Measurements from ENCODE around the gene ABHD2. TPM values are rescaled to one million over a fixed set of nuclear protein-coding genes. Genes with fewer than 3 reads are reported as not detected.
"Not testable (repeated sequence)": the region's sequence is repeated elsewhere in the genome, so short reads cannot be mapped to it uniquely, and the experiment has no call there.

Gene ABHD2
- polyA plus RNA-seq, 3 donors: 26.5 to 31.7 (median 29.0) TPM

- DNase-seq: no peak
These were observed 48.8 kb downstream of the ABHD2 start for GRCh38 chr15:89136818-89137772.

GRCh38 chr15:89137926-89138325 is 49.7 kb downstream of the ABHD2 start:
- DNase-seq: no peak

DNA sequence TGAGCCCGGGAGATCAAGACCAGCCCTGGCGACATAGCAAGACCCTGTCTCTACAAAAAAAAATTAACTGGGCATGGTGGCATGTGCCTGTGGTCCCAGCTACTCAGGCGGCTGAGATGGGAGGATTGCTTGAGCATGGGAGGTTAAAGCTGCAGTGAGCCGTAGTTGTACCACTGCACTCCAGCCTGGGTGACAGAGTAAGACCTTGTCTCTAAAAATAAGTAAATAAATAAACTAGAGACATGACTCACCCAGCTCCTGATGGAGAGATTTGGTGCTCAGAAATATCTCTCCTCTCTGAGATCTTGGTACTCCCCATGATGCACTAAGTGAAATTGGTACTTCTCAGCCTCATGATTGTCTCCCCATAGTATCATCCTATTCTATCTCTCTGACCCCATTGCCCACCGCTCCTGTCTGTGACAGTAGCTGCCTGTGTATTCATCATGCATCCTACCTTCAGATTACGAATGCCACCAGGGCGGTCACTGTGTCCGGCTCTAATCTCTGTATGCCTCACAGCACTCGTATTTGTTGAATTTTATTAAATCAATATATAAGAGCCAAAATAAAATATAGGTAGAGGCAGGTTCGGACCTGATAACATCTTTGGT is 50.9 kb downstream of the ABHD2 start:
- no peak for DNase-seq

DNA sequence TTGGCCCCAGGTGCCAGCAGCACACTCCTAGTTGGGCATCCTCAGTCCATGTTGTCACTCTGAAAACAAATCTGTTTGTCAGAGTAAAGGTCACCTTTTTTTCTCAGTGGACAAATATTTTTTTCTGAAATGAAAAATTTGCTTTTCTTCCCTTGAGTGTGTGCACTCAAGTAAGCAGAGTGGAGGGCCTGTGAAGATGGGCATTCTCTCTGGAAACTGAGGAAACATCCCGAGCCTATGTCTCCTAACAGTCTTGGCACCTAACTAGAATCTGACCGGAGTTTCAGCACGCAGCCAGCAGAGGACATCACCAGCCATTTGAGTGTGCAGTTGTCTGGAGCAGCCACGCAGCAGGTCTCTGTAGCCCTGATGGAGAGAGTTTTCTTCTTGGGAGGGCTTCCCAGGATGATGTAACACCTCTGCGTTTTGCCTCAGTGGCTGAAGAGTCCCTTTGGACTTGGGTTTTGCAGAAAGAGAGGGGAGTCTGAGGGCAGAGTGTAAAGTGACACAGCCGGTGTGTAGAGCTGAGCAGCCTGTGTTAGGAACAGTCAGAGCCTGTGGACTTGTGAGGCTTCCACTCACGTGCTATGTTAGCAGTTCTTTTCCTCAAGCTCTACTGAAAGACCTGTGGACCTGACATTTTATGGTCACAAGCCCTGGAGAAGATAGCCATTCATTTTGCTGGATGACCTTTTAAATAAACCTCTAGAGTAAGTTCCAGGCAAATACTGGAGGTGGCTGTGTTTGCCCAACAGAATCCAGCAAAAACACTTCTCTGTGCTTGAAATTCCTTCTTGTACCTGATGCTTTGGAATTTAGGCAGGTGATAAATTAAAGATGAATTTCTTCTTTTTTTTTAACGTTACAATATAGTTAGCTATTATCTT is 51.6 kb downstream of the ABHD2 start:
- no peak for DNase-seq

- no peak for DNase-seq
These were observed 52.3 kb downstream of the ABHD2 start for GRCh38 chr15:89140595-89140994.

GRCh38 chr15:89141159-89141558 is 52.9 kb downstream of the ABHD2 start:
- not testable (repeated sequence) for DNase-seq

DNA sequence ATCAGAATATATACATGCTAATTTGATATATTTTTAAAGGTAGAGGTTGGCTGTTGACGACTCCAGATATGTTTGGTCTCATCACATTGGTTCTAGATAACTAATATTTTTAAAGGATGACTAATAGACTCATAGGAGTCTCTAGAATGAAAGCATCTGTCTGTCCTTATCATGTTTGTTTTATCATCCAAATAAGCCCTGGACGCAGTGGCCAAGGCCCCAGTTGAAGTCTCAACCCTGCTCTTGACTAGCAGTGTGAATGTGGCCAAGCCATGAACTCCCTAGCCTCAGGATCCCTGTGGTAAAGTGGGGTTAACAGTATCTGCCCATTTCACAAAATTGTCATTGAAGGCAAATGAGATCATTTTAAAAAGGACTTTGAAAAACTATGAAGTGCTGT is 53.6 kb downstream of the ABHD2 start:
- DNase-seq: no peak

DNA sequence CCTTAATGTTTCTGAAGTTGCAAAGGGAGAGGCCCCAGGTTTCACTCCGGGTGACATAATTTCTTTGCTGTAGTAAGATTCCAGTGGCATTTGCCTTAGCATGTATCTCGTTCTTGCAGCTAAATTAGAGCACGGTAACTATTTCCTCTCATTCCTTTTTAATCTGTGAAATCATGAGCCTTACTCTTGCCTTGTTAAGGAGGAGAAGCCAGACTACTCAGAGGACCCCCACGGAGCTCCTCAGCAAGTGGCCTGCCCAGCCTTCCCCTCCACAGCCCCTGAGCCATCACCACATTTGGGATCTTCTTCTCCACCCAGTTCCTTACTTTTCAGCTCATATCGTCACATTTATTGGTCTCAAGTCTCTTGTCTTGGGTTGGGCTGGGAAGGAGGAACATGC is 54.2 kb downstream of the ABHD2 start:
- no peak for DNase-seq

DNA sequence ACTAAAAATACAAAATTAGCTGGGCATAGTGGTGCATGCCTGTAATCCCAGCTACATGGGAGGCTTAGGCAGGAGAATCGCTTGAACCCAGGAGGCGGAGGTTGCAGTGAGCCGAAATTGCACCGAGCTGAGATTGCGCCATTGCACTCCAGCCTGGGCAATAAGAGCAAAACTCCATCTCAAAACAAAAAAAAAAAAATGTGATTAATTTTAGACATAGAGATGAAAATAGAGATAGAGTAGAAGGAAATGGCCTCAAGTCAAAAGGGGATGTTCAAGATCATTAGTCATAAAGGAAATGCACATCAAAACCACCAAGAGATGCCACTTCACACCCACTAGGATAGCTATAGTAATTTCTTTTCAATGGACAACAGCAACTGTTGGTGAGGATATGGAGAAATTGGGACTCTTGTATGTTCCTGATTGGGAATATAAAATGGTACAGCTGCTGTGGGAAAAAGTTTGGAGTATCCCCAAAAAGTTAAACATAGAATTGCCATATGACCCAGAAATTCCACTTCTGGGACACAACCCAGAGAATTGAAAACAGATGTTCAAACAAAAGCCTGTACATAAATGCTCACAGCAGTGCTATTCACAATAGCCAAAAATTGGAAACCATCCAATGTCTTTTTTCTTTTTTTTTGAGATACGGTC is 55.4 kb downstream of the ABHD2 start:
- DNase-seq: peak; percentile 82

DNA sequence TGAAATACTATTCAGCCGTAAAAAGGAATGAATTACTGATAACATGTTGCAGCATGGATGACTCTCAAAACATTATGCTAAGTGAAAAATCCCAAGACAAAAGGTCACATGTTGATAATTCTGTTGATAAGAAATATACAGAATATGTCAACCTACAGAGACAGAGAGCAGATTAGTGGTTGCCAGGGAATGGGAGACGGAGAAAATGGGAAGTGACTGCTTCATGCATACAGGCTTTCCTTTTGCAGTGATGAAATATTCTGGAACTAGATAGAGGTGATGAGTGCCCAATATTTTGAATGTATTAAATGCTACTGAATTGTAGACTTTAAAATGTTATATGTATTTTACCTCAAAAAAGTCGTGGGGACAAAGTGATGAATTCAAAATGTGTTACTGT is 56.2 kb downstream of the ABHD2 start:
- no peak for DNase-seq

DNA sequence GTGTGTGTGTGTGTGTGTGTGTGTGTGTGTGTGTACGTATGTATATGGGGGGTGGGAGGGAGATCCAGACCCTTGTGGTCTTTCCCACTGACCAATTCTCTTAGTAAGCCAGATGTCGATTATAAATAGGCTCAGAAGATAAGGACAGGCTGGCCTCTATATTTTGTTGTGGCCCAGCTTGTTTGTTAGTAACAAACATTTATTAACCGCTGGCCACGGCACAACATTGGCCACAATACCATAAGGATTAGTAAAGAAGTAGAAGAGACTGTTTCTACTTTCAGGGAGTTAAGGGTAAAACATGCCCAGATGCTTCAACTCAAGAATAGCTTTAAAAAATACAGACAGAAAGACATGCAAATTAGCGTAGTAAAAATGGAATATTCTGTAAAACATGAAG is 58.1 kb downstream of the ABHD2 start:
- DNase-seq: peak; percentile 43

DNA sequence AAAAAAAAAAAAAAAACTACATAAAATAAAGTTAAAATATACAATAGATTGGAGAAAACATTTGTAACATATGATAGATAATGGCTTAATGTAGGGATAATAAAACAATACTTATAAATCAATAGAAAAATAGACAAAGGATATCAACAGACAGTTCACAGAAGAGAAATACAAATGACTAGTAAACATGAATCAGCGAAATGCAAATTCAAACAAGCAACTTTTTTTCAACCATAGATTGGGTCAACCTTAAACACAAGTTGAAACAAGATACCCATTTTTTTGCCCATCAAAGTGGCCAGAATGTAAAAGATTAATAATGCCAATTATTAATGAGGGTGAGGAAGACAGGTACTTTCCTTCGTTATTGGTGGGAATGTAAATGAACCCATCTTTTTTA is 59.9 kb downstream of the ABHD2 start:
- no peak for DNase-seq

DNA sequence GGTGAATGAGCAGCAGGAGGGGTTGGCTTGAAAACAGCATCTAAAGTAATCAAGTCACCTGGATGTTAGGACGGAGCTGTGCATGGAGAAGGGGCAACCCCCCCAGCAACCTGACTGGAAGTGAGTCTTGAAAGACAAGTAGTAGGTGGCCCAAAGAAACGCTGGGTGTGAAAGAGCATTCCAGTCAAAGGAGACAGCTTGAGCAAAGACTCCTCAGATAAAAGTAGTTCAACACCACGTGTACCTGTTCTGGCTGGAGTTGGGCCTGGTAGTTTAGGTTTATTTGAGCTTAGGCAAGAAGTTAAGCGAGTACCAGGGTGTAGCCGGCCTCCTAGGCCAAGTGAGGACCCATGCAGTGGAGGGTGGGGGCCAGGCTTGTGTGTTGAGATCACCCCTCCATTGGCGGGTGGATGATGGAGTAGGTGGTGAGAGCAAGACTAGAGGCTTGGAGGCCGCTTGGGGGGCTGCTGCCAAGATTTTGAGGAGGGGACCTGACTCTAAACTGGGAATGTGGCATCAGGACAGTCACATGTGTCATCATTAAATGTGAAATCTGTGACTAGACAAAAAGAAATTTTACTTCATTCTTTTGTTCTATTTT is 61.3 kb downstream of the ABHD2 start:
- no peak for DNase-seq

- DNase-seq: no peak
These were observed 62.0 kb downstream of the ABHD2 start for GRCh38 chr15:89150287-89150686.

DNA sequence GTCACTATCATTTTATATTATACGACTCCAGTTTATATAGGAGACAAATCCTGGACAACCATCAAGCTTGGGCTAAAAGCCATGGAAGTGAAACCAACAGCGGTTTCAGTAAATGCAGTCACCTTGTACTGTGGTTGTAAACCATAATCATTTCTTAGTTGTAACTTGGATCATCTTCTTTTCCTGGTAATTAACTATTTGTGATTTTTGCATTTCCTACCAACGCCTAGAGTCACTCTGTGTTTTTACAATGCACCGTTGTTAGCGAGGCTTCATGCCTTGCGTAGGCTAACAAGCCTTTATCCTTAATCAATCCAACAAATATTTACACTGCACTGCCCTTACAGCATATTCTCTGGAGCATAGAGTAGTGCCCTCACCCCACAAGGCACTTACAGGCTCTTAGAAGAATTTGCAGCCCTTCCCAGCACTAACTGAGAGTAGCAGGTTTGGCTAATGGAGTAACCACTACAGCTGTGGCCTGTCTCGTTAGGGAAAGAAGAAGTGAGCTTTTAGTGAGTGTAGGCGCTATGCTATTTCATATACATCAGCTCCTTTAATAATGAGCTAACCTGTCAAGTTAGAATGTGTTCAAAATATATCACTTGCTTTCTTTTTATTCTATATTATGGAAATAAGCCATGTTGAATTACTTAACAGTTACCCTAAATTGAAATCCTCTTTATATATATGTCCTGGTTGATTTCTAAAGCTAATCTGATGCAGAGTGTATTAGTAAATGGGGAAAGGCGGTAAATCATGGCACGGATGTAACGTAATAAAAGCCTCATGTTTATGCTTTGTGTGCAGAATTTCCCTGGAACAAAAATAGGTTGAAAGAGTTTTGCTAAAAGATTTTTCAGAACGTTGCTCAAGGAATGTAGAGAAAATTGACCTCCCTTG is 62.8 kb downstream of the ABHD2 start:
- peak; percentile 56 for DNase-seq

- no peak for DNase-seq
These were observed 66.9 kb downstream of the ABHD2 start for GRCh38 chr15:89155122-89155521.

DNA sequence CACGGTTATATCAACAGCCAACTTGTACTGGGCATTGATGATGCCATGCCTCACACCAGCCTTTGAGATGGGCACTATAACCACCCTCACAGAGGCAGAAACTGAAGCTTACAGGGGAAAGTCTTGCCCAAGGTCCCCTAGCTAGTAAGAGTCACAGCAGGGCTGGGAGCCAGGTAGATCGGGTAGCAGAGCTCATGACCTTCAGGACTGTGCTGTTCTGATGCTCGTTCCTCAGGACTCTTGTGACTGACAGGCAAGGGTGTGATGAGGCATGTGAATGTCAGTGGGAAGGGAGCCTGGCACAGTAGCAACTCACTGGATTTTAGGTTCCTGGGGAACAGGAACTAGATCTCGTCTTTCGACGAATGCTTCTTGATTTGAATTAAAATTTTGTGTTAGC is 67.4 kb downstream of the ABHD2 start:
- no peak for DNase-seq

GRCh38 chr15:89157061-89157460 is 68.8 kb downstream of the ABHD2 start:
- DNase-seq: no peak

DNA sequence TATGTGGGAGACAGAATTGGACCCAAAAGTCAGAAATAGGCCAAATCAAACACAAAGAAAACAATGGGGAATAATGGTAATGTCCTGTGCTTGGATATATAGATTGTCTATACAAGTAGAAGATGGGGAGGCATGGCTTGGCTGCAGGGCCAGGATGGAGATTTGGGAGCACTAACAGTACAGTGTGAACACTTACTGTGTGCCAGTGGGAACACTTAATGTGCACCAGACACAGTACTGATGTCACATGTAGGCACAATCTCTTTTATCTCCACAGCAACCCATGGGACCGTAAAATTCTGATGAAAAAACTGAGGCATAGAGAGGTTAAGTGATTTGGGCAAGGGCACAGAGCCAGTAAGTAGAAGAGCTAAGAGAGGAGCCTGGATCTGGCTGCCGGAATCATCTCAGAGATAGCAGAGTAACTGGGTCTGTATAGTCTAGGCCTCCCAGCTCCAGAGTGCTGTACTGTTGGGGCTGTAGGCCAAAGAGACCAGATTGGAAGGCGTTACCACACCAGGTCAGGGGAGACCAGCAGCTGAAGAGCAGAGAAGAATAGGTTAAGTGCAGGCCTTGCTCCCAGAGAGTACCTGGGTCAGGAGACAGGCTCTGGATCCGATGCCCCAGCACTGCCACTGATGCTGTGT is 69.8 kb downstream of the ABHD2 start:
- DNase-seq: no peak

DNA sequence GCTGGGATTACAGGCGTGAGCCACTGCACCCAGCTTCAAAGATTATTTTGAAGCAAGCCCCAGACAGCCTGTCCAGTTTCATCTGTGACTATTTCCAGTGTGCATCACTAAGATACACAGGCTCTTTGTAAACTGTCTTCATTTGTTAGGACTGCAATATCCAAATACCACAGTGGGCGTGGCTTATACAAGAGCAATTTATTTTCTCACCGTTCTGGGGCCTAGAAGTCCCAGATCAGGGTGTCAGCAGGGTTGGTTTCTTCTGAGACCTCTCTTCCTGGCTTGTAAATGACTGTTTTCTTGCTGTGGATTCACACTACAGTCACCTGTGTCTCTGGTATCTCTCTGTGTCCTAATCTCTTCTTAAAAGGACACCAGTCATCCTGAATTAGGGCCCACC is 73.4 kb downstream of the ABHD2 start:
- no peak for DNase-seq

Measured in renal pelvis (tissue), 4 donors.